ENCODE data around the gene MAVS. TPM values are rescaled to one million over a fixed set of nuclear protein-coding genes. Genes with fewer than 3 reads are reported as not detected.

Gene MAVS
- total RNA-seq, 1 experiment from 2014 or later, result 24.2 TPM

DNA sequence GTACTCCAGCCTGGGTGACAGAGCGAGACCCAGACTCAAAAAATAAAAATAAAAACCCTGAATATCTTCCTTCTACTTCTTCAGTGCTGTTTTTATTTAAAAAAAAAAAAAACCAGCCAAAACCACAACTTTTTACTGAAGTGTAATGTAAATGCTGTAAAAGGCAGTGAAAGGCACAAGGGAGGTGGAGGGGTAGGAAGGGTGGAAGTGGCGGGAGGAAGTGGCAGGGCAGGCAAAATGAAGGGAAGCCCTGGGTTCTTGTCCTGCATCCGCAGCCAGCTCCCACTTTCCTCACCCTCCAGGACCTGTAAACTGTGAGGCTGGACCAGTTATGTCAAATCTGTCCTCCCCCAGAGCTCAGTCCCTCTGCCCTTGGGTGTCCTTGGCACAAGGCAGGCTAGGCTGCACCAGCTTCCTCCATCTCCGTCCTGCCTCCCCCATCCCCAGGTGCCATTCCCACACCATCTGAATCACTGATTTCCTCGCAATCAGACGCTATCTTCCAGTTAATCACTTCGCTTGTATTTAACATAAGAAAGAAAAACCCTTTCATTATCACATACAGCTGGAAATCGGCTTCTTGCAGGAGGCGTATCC is 28.8 kb downstream of the MAVS start:
- Histone ChIP-seq H3K79me1 (ENCODE audit: insufficient read depth, low read depth, low read length, poor library complexity, severe bottlenecking) (no peaks in the 10 kb centered on the region), H3K18ac (ENCODE audit: insufficient read length, low read depth, low read length) (no peak overlapping the region), H4K91ac (ENCODE audit: insufficient read length, low read depth, low read length) (no peak overlapping the region), H3K56ac (ENCODE audit: insufficient read length, low read depth, low read length) (no peak overlapping the region), H3K14ac (ENCODE audit: insufficient read depth, low read length) (peak overlapping the region; percentile 52), H3K4ac (ENCODE audit: low read depth, low read length) (no peak overlapping the region), H4K8ac (replicated peaks; ENCODE audit: insufficient read length, low read depth, low read length) (no peak overlapping the region), H2BK20ac (ENCODE audit: low read depth, low read length, poor library complexity, severe bottlenecking) (no peak overlapping the region), H3T11ph (ENCODE audit: low read length) (no peak overlapping the region), H2BK5ac (ENCODE audit: insufficient read length, low read length) (no peak overlapping the region), H2BK12ac (ENCODE audit: insufficient read length, low read depth, low read length) (no peak overlapping the region), H3K9ac (ENCODE audit: extremely low read depth, insufficient read length, low read length) (no peak overlapping the region), H4K20me1 (ENCODE audit: control insufficient read depth, insufficient read depth, insufficient read length) (no peaks in the 10 kb centered on the region), H3K4me2 (ENCODE audit: insufficient read depth, insufficient read length, low read length) (no peak overlapping the region), H3K23me2 (ENCODE audit: insufficient read length, low read depth, low read length, poor library complexity, severe bottlenecking) (no peaks in the 10 kb centered on the region), H2AK5ac (ENCODE audit: insufficient read length, low read length) (no peak overlapping the region), H3K27ac (ENCODE audit: insufficient read length, low read depth, low read length) (no peak overlapping the region), H3K27me3 (ENCODE audit: insufficient read depth, low read length) (no peaks in the 10 kb centered on the region), H2BK15ac (ENCODE audit: low read depth, low read length) (no peak overlapping the region), H3K9me3 (ENCODE audit: control insufficient read depth, low read depth, low read length) (no peaks in the 10 kb centered on the region), H3K79me2 (ENCODE audit: insufficient read depth, low read length) (no peaks in the 10 kb centered on the region), H3K4me1 (ENCODE audit: insufficient read depth, low read length) (no peaks in the 10 kb centered on the region; the same call in 1 of the 2 replicates), H2BK120ac (ENCODE audit: low read depth, low read length, poor library complexity, severe bottlenecking) (no peak overlapping the region), H2AFZ (ENCODE audit: low read length) (no peak overlapping the region), H4K5ac (ENCODE audit: insufficient read length, low read depth, low read length) (no peak overlapping the region), H3K23ac (ENCODE audit: insufficient read length, low read depth, low read length) (no peak overlapping the region)
- Mint-ChIP-seq H3K4me1 (peaks cover 5% of the 10 kb centered on the region in 2 experiments; a peak in 3 of 4 replicates), H3K36me3 (ENCODE audit: insufficient read depth in 1 of 3, low read depth in 3 of 3) (peaks cover 6 to 22% (median 20%) of the 10 kb centered on the region in 3 experiments; a peak in 6 of 7 replicates), H3K9me3 (no peaks in the 10 kb centered on the region), H3K27ac (no peak overlapping the region), H3K27me3 (ENCODE audit: low read depth) (peaks cover 1% of the 10 kb centered on the region; the same call in 1 of the 2 replicates), H3K4me3 (no peak overlapping the region)
- TF ChIP-seq, protein P1, sequence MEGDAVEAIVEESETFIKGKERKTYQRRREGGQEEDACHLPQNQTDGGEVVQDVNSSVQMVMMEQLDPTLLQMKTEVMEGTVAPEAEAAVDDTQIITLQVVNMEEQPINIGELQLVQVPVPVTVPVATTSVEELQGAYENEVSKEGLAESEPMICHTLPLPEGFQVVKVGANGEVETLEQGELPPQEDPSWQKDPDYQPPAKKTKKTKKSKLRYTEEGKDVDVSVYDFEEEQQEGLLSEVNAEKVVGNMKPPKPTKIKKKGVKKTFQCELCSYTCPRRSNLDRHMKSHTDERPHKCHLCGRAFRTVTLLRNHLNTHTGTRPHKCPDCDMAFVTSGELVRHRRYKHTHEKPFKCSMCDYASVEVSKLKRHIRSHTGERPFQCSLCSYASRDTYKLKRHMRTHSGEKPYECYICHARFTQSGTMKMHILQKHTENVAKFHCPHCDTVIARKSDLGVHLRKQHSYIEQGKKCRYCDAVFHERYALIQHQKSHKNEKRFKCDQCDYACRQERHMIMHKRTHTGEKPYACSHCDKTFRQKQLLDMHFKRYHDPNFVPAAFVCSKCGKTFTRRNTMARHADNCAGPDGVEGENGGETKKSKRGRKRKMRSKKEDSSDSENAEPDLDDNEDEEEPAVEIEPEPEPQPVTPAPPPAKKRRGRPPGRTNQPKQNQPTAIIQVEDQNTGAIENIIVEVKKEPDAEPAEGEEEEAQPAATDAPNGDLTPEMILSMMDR (conservative IDR thresholded peaks at IDR 0.05), result no peak
- no CpG with 5 or more reads among the region's 9 CpGs for WGBS (ENCODE audit: extremely low coverage, insufficient read length, low lambda C conversion rate)
- no peak for DNase-seq
